Type B pancreatic cell (in vitro differentiated cells): ENCODE measurements around the gene SLC23A3. TPM values are rescaled to one million over a fixed set of nuclear protein-coding genes. Genes with fewer than 3 reads are reported as not detected.

ENCODE experiments used
- DNase-seq: peaks from one replicate; pipeline ENCODE4 v3.0.0; 2021; ENCODE audit warnings: mixed read lengths; ENCODE audit not compliant: unreplicated experiment; ENCODE audit errors: extremely low spot score
- H3K27ac Mint-ChIP-seq: 2 replicates; pipeline ENCODE4 v1.8.0; 2021; ENCODE audit warnings: mild to moderate bottlenecking, mixed read lengths
- H3K27me3 Mint-ChIP-seq: 2 replicates; pipeline ENCODE4 v1.8.0; 2021; ENCODE audit warnings: mixed read lengths
- H3K36me3 Mint-ChIP-seq: 2 replicates; pipeline ENCODE4 v1.8.0; 2021; ENCODE audit warnings: mixed read lengths
- H3K4me1 Mint-ChIP-seq: one replicate; pipeline ENCODE4 v1.8.0; 2021; ENCODE audit warnings: mixed read lengths; ENCODE audit not compliant: unreplicated experiment
- H3K4me3 Mint-ChIP-seq: 2 replicates; pipeline ENCODE4 v1.8.0; 2021; ENCODE audit warnings: mild to moderate bottlenecking, mixed read lengths
- H3K9me3 Mint-ChIP-seq: 2 replicates; pipeline ENCODE4 v1.8.0; 2021; ENCODE audit warnings: mixed read lengths
- CTCF ChIP-seq: fragments of 200-600 bp; sonication (generic); conservative IDR thresholded peaks from 2 replicates; pipeline ENCODE4 v1.5.0; 2021; ENCODE audit warnings: antibody characterized with exemption, mild to moderate bottlenecking
- total RNA-seq: library from RNA; stranded (reverse); gene quantifications from 2 replicates; pipeline ENCODE4 v1.2.1, GENCODE V29; 2021; ENCODE audit warnings: low replicate concordance

SLC23A3 gene
- total RNA-seq, 1 donor from 2014 or later: 5.5 TPM

- no peak for TF ChIP-seq CTCF
- H3K9me3 Mint-ChIP-seq: no peaks in the 10 kb centered on the region
- H3K27me3 Mint-ChIP-seq: no peaks in the 10 kb centered on the region
- peaks cover 6% of the 10 kb centered on the region for H3K4me1 Mint-ChIP-seq
- no peak for DNase-seq
- no peak overlapping the region for H3K27ac Mint-ChIP-seq
- H3K4me3 Mint-ChIP-seq: no peak overlapping the region
- peaks cover 18% of the 10 kb centered on the region for H3K36me3 Mint-ChIP-seq
Measured at GRCh38 chr2:219183151-219183772, 13.4 kb upstream of the SLC23A3 start.

DNA sequence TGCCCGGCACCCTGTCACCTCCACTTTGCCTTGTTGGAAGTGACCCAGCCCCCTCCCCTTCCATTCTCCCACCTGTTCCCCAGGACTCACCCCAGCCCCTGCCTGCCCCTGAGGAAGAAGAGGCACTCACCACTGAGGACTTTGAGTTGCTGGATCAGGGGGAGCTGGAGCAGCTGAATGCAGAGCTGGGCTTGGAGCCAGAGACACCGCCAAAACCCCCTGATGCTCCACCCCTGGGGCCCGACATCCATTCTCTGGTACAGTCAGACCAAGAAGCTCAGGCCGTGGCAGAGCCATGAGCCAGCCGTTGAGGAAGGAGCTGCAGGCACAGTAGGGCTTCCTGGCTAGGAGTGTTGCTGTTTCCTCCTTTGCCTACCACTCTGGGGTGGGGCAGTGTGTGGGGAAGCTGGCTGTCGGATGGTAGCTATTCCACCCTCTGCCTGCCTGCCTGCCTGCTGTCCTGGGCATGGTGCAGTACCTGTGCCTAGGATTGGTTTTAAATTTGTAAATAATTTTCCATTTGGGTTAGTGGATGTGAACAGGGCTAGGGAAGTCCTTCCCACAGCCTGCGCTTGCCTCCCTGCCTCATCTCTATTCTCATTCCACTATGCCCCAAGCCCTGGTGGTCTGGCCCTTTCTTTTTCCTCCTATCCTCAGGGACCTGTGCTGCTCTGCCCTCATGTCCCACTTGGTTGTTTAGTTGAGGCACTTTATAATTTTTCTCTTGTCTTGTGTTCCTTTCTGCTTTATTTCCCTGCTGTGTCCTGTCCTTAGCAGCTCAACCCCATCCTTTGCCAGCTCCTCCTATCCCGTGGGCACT is 12.7 kb upstream of the SLC23A3 start:
- Mint-ChIP-seq H3K4me3 (no peak overlapping the region), H3K4me1 (peaks cover 8% of the 10 kb centered on the region), H3K9me3 (no peaks in the 10 kb centered on the region), H3K27me3 (no peaks in the 10 kb centered on the region), H3K36me3 (peaks cover 18% of the 10 kb centered on the region), H3K27ac (no peak overlapping the region)
- DNase-seq: no peak
- TF ChIP-seq CTCF: no peak

GRCh38 chr2:219181531-219181930 is 11.7 kb upstream of the SLC23A3 start:
- peaks cover 13% of the 10 kb centered on the region for H3K4me1 Mint-ChIP-seq
- H3K36me3 Mint-ChIP-seq: peaks cover 14% of the 10 kb centered on the region
- H3K9me3 Mint-ChIP-seq: no peaks in the 10 kb centered on the region
- H3K4me3 Mint-ChIP-seq: no peak overlapping the region
- H3K27ac Mint-ChIP-seq: no peak overlapping the region
- H3K27me3 Mint-ChIP-seq: no peaks in the 10 kb centered on the region
- no peak for DNase-seq
- TF ChIP-seq CTCF: no peak

GRCh38 chr2:219180961-219181360 is 11.1 kb upstream of the SLC23A3 start:
- no peak overlapping the region for H3K27ac Mint-ChIP-seq
- peak overlapping the region; percentile 70 for H3K4me3 Mint-ChIP-seq
- no peaks in the 10 kb centered on the region for H3K27me3 Mint-ChIP-seq
- no peak for DNase-seq
- no peak for TF ChIP-seq CTCF
- no peaks in the 10 kb centered on the region for H3K9me3 Mint-ChIP-seq
- peaks cover 14% of the 10 kb centered on the region for H3K36me3 Mint-ChIP-seq
- H3K4me1 Mint-ChIP-seq: peaks cover 13% of the 10 kb centered on the region

DNA sequence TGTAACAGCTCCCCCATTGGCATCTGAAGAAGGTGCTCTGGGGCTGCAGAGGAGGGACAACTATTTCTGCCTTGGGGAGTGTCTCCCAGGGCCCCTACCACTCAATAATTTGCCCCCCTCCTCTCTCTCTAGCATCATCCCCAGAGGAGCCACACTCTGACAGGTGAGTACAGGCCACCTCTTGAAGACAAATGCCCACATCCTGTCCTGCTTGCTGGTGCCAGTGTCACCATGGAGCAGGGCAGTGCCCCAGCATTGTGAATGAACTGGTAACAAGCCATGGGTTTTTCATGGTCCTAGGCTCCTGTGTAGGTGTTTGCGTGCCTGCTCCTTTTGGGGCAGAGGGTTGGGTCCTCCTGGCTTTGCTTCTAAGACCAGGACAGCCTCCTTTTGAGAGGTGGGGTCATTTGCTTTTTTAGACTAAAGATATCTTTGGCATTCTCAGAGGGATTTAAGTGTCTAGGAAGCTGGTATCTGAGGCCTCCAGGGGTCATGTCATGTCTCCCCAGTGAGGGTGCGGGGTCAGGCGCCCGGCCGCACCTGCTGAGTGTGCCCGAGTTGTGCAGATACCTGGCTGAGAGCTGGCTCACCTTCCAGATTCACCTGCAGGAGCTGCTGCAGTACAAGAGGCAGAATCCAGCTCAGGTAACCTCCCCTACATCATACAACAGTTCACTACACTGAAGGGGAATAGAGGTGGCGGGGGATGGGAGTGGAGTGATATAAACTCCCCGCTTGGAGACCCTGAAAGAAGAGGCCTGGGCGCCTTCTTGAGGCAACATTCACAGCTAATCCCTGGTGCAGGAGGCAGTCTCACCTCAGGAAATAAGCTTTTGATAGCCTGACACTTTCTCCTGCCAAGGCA is 10.0 kb upstream of the SLC23A3 start:
- H3K27me3 Mint-ChIP-seq: no peaks in the 10 kb centered on the region
- peaks cover 13% of the 10 kb centered on the region for H3K4me1 Mint-ChIP-seq
- TF ChIP-seq CTCF: no peak
- H3K9me3 Mint-ChIP-seq: no peaks in the 10 kb centered on the region
- no peak for DNase-seq
- H3K4me3 Mint-ChIP-seq: peak overlapping the region; percentile 95
- H3K27ac Mint-ChIP-seq: no peak overlapping the region
- peaks cover 7% of the 10 kb centered on the region for H3K36me3 Mint-ChIP-seq
